ENCODE results near the gene ESF1. TPM values are rescaled to one million over a fixed set of nuclear protein-coding genes. Genes with fewer than 3 reads are reported as not detected.

Gene ESF1
- total and polyA plus RNA-seq, 9 of the 15 experiments (the other 6 are each of a cell fraction or from before 2014, with no cell fraction given): 7.0 to 30.4 (median 18.6) TPM

- no peak overlapping the region for H2AFZ ChIP-seq (ENCODE audit: low read depth, low read length)
- WGBS (ENCODE audit: insufficient coverage, low coverage, missing lambda C conversion rate): 100% methylated on average over 1 of the region's 1 CpG
- ChIA-PET POLR2A (no interaction called here), CTCF (ENCODE audit: low intra/inter-chr PET ratio) (no interaction called here)
- DNase-seq (ENCODE audit: extremely low read depth in 1 of 4, low spot score in 3 of 4) (no peak), FAIRE-seq (no peak), ATAC-seq (no peak)
- no peaks in the 10 kb centered on the region for H4K20me1 ChIP-seq (replicated peaks; ENCODE audit: control insufficient read depth, insufficient read depth, low read length)
- peaks cover 75% of the 10 kb centered on the region; the same call in 2 of the 3 replicates for H3K36me3 ChIP-seq (ENCODE audit: control insufficient read depth, insufficient read depth, low read length)
- H3K9ac ChIP-seq (ENCODE audit: insufficient read depth in 1 of 2, low read depth in 2 of 2, low read length in 2 of 2): no peak overlapping the region
- no peak overlapping the region for H3K27ac ChIP-seq (ENCODE audit: extremely low read depth, low read depth, low read length)
- H3K27me3 ChIP-seq (ENCODE audit: control insufficient read depth in 2 of 2, insufficient read depth in 2 of 2, low read length in 2 of 2): no peaks in the 10 kb centered on the region
- intact Hi-C loops (cut with micrococcal nuclease): no loop called here
- no peak overlapping the region for H3K4me2 ChIP-seq (ENCODE audit: insufficient read depth, low read length)
- no peak overlapping the region for H3K4me3 ChIP-seq
- BruUV-seq (replicated peaks): no TSS peak
- H3K9me1 ChIP-seq (ENCODE audit: control insufficient read depth, insufficient read depth, low read length): no peaks in the 10 kb centered on the region
- TF ChIP-seq ZNF696 (CRISPR knock-in tag; conservative IDR thresholded peaks at IDR 0.05): no peak
- no peak for TF ChIP-seq ZNF75A (CRISPR knock-in tag; IDR thresholded peaks at IDR 0.05)
- no peak for TF ChIP-seq RBM17 (IDR thresholded peaks at IDR 0.05; ENCODE audit: borderline replicate concordance, low read depth, low read length)
- no peak for TF ChIP-seq TRIM25 (IDR thresholded peaks at IDR 0.05; ENCODE audit: borderline replicate concordance)
- no peak for TF ChIP-seq TAF15 (IDR thresholded peaks at IDR 0.05; ENCODE audit: low read depth, low read length)
- TF ChIP-seq DIDO1 (tag; IDR thresholded peaks at IDR 0.05; ENCODE audit: low read depth): no peak
- no peak for TF ChIP-seq SPI1 (IDR thresholded peaks at IDR 0.05; ENCODE audit: borderline replicate concordance, low read depth, low read length)
- no peak for TF ChIP-seq HDAC2 (IDR thresholded peaks at IDR 0.05)
- TF ChIP-seq ZKSCAN3 (CRISPR knock-in tag; IDR thresholded peaks at IDR 0.05): no peak
- TF ChIP-seq VEZF1 (CRISPR knock-in tag; IDR thresholded peaks at IDR 0.05): no peak
- no peak for TF ChIP-seq HOXB6 (CRISPR knock-in tag; IDR thresholded peaks at IDR 0.05; ENCODE audit: borderline replicate concordance)
- TF ChIP-seq, protein P1, sequence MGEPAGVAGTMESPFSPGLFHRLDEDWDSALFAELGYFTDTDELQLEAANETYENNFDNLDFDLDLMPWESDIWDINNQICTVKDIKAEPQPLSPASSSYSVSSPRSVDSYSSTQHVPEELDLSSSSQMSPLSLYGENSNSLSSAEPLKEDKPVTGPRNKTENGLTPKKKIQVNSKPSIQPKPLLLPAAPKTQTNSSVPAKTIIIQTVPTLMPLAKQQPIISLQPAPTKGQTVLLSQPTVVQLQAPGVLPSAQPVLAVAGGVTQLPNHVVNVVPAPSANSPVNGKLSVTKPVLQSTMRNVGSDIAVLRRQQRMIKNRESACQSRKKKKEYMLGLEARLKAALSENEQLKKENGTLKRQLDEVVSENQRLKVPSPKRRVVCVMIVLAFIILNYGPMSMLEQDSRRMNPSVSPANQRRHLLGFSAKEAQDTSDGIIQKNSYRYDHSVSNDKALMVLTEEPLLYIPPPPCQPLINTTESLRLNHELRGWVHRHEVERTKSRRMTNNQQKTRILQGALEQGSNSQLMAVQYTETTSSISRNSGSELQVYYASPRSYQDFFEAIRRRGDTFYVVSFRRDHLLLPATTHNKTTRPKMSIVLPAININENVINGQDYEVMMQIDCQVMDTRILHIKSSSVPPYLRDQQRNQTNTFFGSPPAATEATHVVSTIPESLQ (CRISPR knock-in tag; IDR thresholded peaks at IDR 0.05): no peak
- no peak for TF ChIP-seq E2F1 (CRISPR knock-in tag; IDR thresholded peaks at IDR 0.05)
- TF ChIP-seq RAD51 (IDR thresholded peaks at IDR 0.05; ENCODE audit: borderline replicate concordance, low read depth): no peak
- TF ChIP-seq NCOA4 (IDR thresholded peaks at IDR 0.05; ENCODE audit: partially characterized antibody): no peak
- TF ChIP-seq IRF2 (CRISPR knock-in tag; IDR thresholded peaks at IDR 0.05): no peak
- no peak for TF ChIP-seq KLF1 (tag; IDR thresholded peaks at IDR 0.05)
- no peak for TF ChIP-seq EP400 (IDR thresholded peaks at IDR 0.05)
- in situ Hi-C loops (cut with MboI): no loop called here
- H3K9me3 ChIP-seq (replicated peaks; ENCODE audit: control insufficient read depth, insufficient read depth, low read depth, low read length): no peaks in the 10 kb centered on the region
- H3K4me1 ChIP-seq (replicated peaks in 1 of 2; ENCODE audit: control insufficient read depth in 2 of 2, insufficient read depth in 2 of 2, low read length in 2 of 2): no peaks in the 10 kb centered on the region
- no peaks in the 10 kb centered on the region for H3K79me2 ChIP-seq (ENCODE audit: control insufficient read depth, insufficient read depth, low read length)
These were observed 25.8 kb downstream of the ESF1 start for GRCh38 chr20:13758884-13759283.

All from K562 (cell line).